Endometrial microvascular endothelial cells (primary cell): ENCODE results near the gene NDC80. TPM values are rescaled to one million over a fixed set of nuclear protein-coding genes. Genes with fewer than 3 reads are reported as not detected.

ENCODE experiments used
- in situ Hi-C: cut with HindIII; loops from 2 replicates; pipeline ENCODE4 v1.10.0; 2017; ENCODE audit warnings: low sequenced_read_pairs, low pct_unique_long_range_greater_than_20kb; ENCODE audit errors: inconsistent ontology term
- total RNA-seq: library from RNA; depleted of rRNA; stranded (reverse); fragments of >200 nt; gene quantifications from one replicate; pipeline ENCODE4 v1.2.3, GENCODE V29; 2015; ENCODE audit errors: inconsistent ontology term

The NDC80 gene
- total RNA-seq, 1 donor from 2014 or later = 21.1 TPM

DNA sequence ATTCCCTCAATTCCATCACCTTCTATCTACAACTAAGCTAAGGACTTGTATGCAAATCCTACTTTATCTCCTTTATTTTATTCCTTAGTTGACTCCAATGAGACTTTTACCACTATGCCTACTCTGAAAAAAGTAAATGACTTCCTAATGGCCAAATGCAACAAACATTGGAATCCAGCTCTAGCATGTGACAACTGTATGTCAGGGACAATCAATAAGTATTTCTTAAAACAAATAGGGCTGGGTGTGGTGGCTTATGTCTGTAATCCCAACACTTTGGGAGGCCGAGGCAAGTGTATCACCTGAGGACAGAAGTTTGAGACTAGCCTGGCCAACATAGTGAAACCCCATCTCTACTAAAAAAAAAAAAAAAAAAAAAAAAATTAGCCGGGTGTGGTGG is 21.9 kb upstream of the NDC80 start:
- in situ Hi-C loops = loop anchor here (25.0 kb wide), 1 partner anchor 962 kb away; no protein-coding TSS in a partner anchor

DNA sequence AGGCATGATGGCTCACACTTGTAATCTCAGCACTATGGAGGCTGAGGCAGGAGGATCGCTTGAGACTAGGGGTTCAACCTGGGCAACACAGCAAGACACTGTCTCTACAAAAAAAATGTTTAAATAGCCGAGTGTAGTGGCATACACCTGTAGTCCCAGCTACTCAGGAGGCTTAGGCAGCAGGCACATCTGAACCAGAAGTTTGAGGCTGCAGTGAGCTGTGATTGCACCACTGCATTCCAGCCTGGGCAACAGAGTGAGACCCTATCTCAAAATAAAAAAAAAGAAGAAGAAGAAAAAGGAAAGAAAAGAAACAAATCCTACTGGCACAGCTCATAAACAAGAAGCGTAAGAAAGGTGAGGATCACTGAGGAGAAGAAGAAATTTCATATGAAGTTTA is 19.9 kb upstream of the NDC80 start:
- in situ Hi-C loops = no loop called here

DNA sequence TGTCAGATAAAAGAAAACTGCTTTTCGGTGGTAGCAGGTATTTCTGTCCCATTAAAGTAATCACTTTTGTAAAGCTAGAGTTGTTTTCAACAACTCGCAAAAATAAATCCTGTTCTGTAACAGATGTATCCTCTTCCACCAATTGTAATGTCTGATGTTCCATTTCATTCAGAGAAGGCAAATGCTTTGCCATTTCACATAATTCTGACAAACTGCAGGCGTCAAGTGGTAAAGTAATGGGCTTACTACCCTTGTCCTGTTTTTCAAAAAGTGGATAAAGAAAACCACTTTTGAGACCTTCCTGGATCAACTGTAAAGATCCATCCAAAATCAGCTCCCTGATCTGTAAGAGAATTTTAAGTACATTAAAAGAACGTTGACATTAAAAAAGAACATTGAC is 16.7 kb upstream of the NDC80 start:
- in situ Hi-C loops = no loop called here

DNA sequence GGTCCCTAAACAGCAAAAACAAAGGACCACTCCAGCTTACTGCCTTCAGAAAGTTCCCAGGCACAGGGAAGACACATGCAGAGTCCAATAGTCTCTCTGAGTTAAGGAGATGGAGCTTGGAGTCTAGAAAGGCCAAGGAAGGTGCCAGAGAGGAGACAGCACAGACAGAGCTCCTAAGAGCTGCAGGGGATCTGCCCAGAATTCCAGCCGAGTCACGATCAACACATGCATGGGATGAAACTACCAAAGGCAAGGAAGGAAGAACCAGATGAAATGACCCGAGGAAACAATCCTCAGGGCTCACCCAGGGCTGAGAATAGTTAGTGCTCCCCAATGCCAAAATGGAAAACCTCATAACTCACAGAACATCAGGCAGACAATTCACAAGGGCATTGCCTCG is 15.5 kb upstream of the NDC80 start:
- in situ Hi-C loops = no loop called here

DNA sequence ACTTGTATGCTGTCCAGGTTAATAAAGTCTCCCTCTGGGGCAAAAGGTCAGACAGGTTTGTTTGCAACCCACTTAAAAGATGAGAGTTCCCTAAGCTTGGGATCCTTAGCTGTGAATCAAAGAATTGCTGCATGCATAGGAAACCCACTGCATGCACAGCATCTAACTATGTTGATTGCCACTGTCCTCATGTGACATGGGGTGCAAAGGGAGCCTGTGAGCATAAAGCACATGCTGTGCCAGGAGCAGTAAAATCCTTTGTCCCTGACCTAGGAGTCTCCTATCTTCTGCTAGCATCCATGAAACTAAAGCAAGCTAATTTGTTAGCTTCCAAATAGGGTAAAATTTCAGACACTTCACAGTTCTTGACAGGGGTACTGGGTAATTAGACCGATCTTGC is 13.8 kb upstream of the NDC80 start:
- in situ Hi-C loops = no loop called here

DNA sequence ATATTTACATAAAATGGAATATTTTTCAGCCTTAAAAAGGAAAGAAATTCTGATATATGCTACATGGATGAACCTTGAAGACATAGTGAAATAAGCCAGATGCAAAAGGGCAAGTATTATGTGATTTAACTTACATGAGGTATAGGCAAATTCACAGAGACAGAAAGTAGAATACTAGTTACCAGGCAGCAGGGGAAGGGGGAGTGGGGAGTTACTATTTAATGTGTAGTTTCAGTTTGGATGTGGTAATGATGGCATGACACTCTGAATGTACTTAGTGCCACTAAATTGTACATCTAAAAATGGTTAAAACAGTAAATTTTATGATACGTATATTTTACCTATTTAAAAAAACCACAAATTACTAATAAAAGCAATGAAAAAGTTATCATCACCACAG is 12.1 kb upstream of the NDC80 start:
- in situ Hi-C loops = no loop called here

DNA sequence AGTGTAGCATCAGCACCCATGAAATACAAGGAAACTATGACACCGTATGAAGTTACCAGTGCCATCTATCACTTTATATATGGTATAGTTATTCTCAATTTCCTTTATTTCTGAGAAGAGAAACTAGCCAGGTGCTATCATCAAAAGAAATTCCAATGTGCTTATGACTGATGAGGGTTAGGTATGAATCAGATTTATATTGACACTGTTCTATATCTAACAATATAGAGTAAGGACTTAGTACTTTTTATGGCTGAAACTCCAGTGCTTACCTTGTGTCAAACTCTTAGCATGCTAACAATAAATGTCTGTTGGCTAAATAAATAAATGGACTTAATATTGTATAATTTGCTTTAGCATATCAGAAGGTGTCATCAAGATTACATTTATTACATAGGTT is 7.0 kb upstream of the NDC80 start:
- in situ Hi-C loops = no loop called here

DNA sequence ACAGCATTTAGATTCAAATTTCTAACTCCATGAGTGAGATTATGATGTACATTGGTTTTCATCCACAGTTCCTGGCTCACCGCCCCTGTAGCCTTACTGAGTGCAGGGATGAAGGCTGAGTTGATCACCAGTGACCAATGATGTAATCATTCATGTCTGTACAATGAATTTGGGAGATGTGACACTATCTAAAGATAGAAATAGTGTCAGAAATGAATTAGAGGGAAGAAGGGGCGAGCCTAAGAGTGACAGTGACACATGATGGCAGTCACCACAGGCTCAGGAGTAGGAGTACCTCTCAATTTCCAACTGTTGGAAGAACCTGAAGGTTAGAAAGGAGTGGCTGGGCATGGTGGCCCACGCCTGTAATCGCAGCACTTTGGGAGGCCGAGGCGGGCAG is 3.2 kb upstream of the NDC80 start:
- in situ Hi-C loops = no loop called here

DNA sequence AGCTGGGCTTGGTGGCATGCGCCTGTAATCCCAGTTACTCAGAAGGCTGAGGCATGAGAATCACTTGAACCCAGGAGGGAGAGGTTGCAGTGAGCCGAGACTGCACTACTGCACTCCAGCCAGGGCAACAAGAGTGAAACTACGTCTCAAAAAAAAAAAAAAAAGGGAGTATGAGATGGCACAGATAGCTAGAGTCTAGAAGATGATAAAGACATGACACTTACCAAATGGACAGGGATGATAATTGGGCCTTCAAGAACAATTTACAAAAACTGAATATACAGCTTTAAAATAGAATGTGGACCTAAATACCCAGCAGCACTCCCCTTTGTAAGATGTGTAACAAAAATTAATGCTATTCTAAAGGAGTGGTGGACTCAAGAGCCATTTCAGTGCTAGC is 2.8 kb upstream of the NDC80 start:
- in situ Hi-C loops = no loop called here

DNA sequence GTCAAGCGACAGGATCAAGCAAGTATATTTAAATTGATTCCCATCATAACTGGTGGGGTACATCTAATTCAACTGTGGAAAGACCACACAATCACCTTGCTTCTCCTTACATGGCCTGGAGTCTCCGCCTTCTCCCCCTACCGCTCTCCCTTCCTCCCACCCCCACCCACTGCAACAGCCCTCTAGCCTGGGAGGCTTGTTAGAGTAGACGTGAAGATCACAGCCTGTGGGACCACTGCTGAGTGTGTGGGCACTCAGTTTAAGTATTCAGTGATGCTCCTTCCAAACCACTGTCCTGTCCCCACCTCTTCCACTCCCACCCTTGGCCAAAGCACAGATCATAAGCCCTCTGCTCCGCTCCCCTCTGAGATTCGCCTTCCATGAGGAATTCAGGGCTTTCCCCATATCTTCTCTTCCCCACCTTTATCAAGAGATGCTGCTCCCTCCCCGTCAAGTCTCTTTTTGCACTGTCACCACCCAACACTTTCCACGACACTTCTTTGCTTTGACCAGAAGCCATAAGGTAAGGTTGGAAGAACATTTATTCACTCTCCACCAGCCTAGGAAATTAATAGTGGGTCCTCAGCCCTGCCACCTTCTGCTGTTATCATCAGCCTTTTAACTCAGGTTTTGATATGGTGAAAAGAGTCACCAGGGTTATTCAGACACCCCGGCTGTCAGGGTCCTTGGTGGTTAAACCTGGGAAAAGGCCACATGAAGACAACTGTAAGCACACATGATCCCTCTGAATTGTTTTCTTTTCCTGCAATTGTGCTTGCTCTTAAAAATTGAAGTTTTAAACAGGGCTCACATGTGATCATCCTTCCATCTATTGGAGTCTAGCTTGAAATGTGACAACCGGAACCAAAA is 1.8 kb upstream of the NDC80 start:
- in situ Hi-C loops = no loop called here

DNA sequence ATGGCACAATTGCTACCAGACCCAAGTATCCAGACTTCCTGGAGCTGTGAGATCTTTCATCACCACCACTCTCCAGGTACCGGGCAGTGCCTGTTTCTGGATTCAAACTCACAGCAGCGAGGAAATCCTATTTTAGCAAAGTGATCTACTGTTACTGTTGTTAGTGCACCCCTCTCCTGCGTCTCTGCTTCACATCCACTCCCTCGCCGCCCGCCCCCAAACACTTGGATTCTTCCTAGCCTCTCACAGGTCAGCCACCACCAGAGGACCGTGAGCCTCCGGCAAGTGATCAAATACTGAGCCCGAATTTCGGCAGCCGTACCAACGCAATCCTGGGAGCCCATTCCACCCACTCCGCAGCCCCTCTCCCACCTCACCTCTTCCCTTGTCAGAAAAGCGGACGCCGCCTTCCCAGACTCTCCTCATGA is 571 bp upstream of the NDC80 start:
- in situ Hi-C loops = no loop called here

DNA sequence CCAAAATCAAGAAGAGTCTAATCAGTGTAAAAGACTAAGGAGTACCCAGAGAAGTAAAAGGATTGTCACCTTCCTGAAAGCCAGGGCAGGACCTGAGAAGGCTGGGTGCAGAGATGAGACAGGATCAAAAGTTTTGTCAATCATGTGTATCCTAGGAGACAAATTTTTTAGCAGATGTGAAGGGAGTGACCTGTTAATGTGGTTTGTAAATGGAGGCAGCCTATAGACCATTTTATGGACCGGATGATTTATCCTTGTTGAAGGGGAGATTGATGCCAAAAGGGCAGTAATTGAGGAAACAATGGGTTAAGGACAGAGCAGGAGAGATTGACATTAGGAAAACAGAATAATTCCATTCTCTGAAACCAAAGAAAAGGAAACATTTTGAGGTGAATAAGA is 813 bp downstream of the NDC80 start:
- in situ Hi-C loops = no loop called here

DNA sequence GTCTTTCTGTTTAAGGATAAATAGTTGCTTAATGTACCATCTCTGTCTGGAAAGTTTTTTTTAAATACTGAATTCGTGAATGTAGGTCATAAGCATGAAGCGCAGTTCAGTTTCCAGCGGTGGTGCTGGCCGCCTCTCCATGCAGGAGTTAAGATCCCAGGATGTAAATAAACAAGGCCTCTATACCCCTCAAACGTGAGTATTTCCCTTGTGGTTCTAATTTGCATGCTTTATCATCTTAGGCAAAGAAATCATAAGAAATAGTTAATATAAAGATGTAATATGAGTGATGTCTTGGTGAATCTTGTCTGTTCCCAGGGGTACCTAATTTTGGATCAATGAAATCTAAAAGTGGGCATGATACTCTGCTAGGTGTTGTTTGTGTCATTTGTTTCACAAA is 1.5 kb downstream of the NDC80 start:
- in situ Hi-C loops = no loop called here

DNA sequence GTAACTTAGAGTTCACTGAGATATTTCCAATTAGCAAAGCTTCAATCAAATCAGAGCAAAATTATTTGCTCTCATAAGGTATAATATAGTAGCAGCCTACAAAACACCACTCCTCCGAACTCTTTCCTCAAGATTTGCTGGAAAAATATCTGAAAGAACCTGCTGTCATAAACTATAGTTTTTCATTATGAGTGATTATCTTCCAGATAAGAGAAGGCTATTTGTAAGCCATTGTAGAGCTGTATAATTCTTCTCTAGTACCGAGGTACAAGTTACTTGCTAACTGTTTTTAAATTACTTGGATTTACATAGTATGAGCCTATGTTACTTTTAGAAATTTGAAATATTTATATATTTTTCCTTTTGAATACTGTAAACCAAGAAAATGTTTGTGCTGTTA is 2.1 kb downstream of the NDC80 start:
- in situ Hi-C loops = no loop called here

DNA sequence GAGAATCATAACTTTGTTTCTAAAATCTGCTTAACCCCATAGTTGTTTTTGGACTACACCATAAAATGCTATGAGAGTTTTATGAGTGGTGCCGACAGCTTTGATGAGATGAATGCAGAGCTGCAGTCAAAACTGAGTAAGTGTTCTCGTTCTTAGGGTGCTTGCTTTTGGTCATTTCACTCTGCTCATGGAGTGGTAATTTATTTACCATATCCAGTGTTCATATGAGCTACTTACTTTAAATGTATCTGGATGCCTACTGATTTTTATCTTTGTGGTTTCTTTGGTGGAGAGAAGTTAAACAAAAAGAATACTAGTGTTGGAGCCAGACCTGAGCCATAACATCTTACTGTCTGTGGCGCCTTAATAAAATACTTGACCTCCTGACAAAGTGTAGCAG is 16.4 kb downstream of the NDC80 start:
- in situ Hi-C loops = no loop called here

DNA sequence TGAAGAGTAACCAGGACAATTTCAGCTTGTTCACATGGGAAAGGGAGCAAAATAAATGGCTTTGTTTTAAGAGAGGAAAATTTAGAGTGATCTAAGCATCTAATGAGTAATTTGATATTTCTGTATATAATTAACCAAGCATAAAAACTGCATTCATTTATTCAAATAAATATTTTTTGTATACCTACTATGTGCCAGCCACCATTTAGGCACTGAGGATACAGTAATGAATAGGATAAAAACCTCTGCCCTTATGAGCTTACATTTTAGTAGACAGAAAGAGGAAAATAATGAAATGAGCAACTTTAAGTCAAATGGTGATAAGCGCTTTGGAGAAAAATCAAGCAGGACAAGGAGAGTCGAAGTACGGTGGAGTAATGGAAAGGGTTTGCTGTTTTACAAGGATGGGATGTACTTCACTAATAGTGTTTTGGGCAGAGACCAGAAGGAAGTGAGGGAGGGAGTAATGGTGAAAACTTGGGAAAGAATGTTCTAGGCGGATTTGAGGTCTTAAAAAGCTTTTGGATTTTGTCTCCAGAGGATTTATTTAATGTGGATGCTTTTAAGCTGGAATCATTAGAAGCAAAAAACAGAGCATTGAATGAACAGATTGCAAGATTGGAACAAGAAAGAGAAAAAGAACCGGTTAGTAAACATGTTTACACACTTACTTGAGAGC is 17.4 kb downstream of the NDC80 start:
- in situ Hi-C loops = no loop called here

DNA sequence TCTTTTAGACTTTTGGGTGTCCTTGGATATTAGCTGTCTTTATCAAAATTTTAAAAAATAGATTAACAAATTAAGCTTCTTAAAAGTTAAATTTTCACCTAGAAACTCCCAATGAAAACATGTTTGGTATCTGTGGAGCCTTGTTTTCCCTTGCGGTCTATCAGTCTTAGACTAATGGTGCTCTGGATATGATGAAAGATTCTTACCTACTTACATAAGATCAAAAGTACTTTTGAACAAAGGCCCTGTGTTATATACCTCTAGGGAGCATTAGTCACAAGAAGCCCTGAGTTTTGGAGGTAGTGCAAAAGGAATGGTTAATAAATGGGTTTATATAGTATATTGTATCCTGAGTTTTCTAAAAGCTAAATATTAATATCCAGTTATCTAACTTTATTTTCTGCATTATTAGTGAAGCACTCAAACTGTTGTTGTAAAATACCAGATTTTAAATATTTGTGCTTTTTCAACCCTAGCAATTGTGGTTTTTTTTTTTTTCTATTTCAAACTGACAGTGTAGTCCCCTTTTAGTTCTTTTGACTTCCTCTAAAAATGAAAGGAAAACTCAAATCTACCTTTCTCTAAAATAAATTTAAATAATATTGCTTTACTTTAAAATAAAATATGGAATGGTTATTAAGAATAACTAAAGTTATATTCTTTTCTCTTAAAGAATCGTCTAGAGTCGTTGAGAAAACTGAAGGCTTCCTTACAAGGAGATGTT is 18.1 kb downstream of the NDC80 start:
- in situ Hi-C loops = no loop called here

DNA sequence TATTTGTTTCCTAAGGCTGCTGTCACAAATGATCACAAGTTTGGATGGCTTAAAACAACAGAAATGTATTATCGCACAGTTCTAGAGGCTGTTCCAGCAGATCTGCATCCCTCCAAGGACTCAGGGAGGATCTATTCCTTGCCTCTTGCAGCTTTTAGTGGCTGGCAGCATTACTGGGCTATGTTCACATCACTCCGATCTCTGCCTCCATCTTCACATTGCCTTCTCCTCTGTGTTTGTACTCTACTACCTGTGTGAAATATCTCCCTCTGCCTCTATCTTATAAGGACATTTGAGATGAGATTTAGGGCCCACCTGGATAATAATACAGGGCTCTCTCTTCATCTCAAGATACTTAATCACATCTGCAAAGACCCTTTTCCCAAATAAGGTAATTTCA is 18.9 kb downstream of the NDC80 start:
- in situ Hi-C loops = no loop called here

DNA sequence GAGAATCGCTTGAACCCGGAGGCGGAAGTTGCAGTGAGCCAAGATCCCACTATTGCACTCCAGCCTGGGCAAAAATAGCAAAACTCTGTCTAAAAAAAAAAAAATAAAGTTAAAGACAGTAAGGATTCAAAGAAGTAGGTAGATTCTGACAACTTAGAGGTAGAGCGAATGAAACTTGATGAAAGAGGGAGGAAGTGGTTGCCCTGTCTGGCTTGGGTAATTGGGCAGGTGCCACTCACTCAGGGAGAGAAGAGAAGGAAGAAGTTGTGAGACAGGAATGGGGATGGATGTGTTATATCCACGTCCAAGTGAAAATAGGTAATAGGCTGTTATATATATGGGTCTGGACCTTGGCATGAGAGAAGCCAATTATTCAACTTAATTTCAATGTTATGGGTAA is 26.3 kb downstream of the NDC80 start:
- in situ Hi-C loops = no loop called here

DNA sequence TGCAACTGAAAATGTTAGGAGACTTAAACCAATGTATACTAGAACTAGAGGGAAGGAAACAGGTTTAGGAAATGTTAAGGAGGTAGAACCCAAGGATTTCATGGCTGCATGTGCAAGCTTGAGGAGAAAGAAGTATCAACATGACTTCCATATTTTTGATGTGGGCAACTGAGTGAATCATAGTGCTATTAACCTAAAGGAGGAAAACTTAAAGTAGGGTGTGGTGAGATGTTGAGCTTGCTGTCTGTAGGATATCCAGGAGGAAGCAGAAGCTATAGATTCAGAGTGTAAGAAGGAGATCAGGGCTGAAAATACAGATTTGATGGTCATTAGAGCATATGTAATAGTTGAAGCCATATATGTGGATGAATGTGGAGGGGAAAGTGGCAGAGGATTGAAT is 31.5 kb downstream of the NDC80 start:
- in situ Hi-C loops = no loop called here
